Stomach smooth muscle (tissue), 2 donors: ENCODE measurements around the gene GAD2.
A peak's percentile ranks its signal among the peaks of the same experiment; 100 is the strongest.

Experiments
- H3K27ac ChIP-seq: one replicate; pipeline ENCODE4 v1.7.0; 2013; ENCODE audit warnings: mild to moderate bottlenecking, low read length, inconsistent platforms
- H3K27me3 ChIP-seq, 2 donors: one replicate each; pipeline ENCODE4 v1.7.0; 2013; ENCODE audit warnings: low read length in 2 of 2; ENCODE audit not compliant: insufficient read depth in 2 of 2, control insufficient read depth in 1 of 2
- H3K36me3 ChIP-seq, 2 donors: one replicate each; pipeline ENCODE4 v1.7.0; 2013; ENCODE audit warnings: low read length in 2 of 2; ENCODE audit not compliant: control insufficient read depth in 2 of 2, insufficient read depth in 2 of 2
- H3K4me1 ChIP-seq: one replicate; pipeline ENCODE4 v1.7.0; 2013; ENCODE audit warnings: low read length; ENCODE audit not compliant: control insufficient read depth, insufficient read depth
- H3K4me3 ChIP-seq, 2 donors: one replicate each; pipeline ENCODE4 v1.7.0; 2013; ENCODE audit warnings: low read length in 2 of 2
- H3K9ac ChIP-seq, 2 donors: one replicate each; pipeline ENCODE4 v1.7.0; 2013; ENCODE audit warnings: low read length in 2 of 2, mild to moderate bottlenecking in 1 of 2
- H3K9me3 ChIP-seq, 2 donors: one replicate each; pipeline ENCODE4 v1.7.0; 2013; ENCODE audit warnings: low read length in 2 of 2; ENCODE audit not compliant: control insufficient read depth in 2 of 2
- donor health status: healthy.
- donor health status: Pancreatic carcinoma.

The GAD2 gene

DNA sequence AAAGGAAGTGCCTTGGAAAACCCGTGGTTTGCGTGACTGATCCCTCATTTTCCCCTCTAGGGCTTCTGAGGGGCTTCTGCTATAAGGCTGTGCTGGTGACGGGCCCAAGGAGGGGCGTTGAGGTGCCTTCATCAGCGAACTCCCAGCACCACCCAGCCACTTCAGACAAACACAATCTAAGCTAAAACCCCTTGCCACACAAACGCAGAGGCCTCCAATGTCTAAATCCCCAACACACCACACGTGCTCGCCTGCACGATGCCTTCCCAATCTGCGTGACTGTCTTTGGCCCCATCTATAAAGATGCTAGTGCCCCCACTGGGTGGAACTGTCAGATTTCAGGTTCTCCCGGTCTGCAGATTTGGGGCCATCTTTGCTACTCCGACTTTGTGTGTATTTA lies 4.1 kb upstream of the GAD2 start:
- no peak overlapping the region for H3K4me3 ChIP-seq
- no peak overlapping the region for H3K9ac ChIP-seq
- peaks cover 40 to 52% of the 10 kb centered on the region in 2 donors for H3K27me3 ChIP-seq
- peaks cover 0 to 2% of the 10 kb centered on the region in 2 donors for H3K9me3 ChIP-seq
- no peaks in the 10 kb centered on the region for H3K36me3 ChIP-seq
- no peak overlapping the region for H3K27ac ChIP-seq
- H3K4me1 ChIP-seq = peaks cover 14% of the 10 kb centered on the region

- peaks cover 43 to 59% of the 10 kb centered on the region in 2 donors for H3K27me3 ChIP-seq
- H3K9ac ChIP-seq = no peak overlapping the region
- H3K27ac ChIP-seq = no peak overlapping the region
- no peak overlapping the region for H3K4me3 ChIP-seq
- no peaks in the 10 kb centered on the region for H3K36me3 ChIP-seq
- no peaks in the 10 kb centered on the region for H3K9me3 ChIP-seq
- H3K4me1 ChIP-seq = peaks cover 14% of the 10 kb centered on the region
Measured at GRCh38 chr10:26213157-26213800, 3.3 kb upstream of the GAD2 start.

DNA sequence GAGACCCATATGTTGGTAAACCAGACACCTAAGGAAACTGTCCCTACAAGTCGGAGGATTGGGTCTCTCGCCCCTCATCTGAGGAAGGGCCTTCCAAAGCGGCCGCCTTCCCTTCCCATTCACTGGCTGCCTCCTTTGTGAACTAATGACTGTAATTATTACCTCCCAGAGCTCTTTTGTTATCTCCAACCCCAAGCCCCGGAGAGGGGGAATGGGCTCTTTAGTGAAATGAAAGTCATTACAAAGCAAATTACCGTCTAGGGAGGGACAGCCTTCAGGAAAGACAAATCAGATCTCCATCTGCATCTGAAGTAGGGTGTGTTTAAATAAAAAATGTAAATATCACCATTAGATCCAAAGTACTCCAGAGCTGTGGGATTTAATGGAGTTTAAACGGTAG lies 2.6 kb upstream of the GAD2 start:
- Histone ChIP-seq H3K4me3 (no peak overlapping the region), H3K9ac (no peak overlapping the region), H3K27ac (no peak overlapping the region), H3K9me3 (no peaks in the 10 kb centered on the region), H3K36me3 (no peaks in the 10 kb centered on the region), H3K27me3 (peaks cover 45 to 64% of the 10 kb centered on the region in 2 donors), H3K4me1 (peaks cover 14% of the 10 kb centered on the region)

DNA sequence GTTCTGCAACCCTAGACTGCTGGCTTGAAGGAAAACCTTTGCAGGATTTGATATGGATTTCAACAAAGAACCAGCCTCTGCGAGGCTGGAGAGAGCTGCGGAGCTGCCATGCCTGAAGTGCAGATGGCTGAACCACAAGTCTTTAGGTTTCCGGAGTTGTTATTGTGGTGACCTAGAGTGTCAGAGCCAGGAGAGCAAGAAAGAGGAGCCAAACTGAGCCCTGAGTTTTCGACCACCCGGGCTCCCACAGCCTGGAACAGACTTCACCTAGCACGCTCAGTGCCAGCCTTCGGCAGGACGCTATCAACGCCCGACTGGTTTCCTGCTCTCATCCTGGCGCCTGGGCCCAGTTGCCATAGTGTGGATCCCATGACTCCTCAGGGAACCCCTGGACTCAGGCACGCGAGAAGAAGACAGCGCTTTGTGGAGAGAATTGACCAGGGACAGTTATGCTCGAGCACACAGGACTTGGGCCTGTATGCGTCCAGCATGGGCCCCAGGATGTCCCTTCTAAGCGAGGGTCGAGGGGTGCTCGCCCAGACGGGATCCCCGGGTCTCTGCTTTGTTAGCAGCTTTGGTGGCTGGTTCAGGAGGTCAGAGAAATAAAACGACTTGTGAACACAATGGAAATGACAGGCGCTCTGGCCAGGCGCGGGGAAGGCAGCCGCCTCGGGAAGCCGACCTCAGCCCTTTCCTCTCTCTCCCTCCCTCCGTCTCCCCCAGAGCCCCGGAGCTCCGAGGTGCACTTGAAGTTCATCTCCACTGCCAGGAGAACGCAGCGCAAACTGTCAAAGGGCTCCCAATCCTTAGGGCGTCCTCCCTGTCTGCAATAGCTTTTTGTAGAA lies 1.8 kb upstream of the GAD2 start:
- Histone ChIP-seq H3K9ac (no peak overlapping the region), H3K4me3 (peak overlapping the region in 1 of 2 donors; percentile 29), H3K4me1 (peaks cover 14% of the 10 kb centered on the region), H3K9me3 (no peaks in the 10 kb centered on the region), H3K27ac (no peak overlapping the region), H3K27me3 (peaks cover 50 to 71% of the 10 kb centered on the region in 2 donors), H3K36me3 (no peaks in the 10 kb centered on the region)

GRCh38 chr10:26215396-26215934 lies 1.1 kb upstream of the GAD2 start:
- Histone ChIP-seq H3K27me3 (peaks cover 55 to 76% of the 10 kb centered on the region in 2 donors), H3K9me3 (no peaks in the 10 kb centered on the region), H3K27ac (no peak overlapping the region), H3K4me3 (peak overlapping the region in 1 of 2 donors; percentile 49), H3K36me3 (no peaks in the 10 kb centered on the region), H3K4me1 (peaks cover 14% of the 10 kb centered on the region), H3K9ac (no peak overlapping the region)

DNA sequence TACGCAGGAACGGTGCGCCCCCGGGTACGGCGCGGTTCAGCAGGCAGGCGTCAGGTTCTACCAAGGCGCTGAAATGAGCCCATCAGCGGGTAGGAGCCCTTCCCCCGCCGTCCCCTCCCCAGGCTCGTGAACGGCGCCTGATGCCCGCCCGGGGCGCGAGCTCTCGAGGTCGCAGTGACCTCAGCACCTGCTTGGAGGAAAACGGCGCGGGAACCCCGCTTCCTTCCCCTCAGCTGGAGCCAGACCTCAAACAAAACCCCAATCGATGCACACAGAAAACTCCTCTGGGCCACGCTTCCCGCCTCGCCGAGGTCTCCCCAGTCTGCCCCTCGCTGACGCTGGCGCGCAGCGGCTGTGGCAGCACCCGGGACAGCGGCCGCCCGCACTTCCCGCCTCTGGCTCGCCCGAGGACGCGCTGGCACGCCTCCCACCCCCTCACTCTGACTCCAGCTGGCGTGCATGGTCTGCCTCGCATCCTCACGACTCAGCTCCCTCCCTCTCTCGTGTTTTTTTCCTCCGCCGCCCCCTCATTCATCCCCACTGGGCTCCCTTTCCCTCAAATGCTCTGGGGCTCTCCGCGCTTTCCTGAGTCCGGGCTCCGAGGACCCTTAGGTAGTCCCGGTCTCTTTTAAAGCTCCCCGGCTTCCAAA lies 514 bp upstream of the GAD2 start:
- peaks cover 14% of the 10 kb centered on the region for H3K4me1 ChIP-seq
- no peaks in the 10 kb centered on the region for H3K36me3 ChIP-seq
- no peak overlapping the region for H3K9ac ChIP-seq
- no peaks in the 10 kb centered on the region for H3K9me3 ChIP-seq
- H3K27ac ChIP-seq = no peak overlapping the region
- peak overlapping the region in 1 of 2 donors; percentile 49 for H3K4me3 ChIP-seq
- H3K27me3 ChIP-seq = peaks cover 50 to 80% of the 10 kb centered on the region in 2 donors

GRCh38 chr10:26217396-26218086 lies 967 bp downstream of the GAD2 start:
- Histone ChIP-seq H3K4me3 (no peak overlapping the region), H3K9me3 (no peaks in the 10 kb centered on the region), H3K9ac (no peak overlapping the region), H3K27me3 (peaks cover 48 to 86% of the 10 kb centered on the region in 2 donors), H3K27ac (no peak overlapping the region), H3K36me3 (no peaks in the 10 kb centered on the region), H3K4me1 (peaks cover 14% of the 10 kb centered on the region)

DNA sequence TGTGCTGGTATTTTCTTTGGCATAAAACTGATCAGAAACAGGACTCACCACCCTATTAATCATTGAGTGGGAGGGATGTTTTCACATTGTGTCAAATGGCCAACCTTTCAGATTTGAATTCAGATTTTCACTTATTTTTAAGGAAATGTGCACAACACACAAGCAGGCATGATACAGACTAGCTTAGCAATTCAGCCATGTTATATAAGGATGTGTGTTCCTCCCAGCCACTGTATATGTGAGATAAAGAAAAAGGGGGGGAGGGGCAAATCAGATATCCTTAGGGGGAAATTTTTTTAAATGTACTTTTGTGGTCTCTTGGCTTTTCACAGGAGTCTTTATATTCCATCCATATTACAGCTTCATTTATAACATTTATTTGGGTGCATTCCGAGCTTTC lies 3.1 kb downstream of the GAD2 start:
- H3K4me1 ChIP-seq = peaks cover 14% of the 10 kb centered on the region
- no peak overlapping the region for H3K27ac ChIP-seq
- no peak overlapping the region for H3K4me3 ChIP-seq
- no peaks in the 10 kb centered on the region for H3K36me3 ChIP-seq
- H3K9ac ChIP-seq = no peak overlapping the region
- H3K27me3 ChIP-seq = peaks cover 37 to 68% of the 10 kb centered on the region in 2 donors
- no peaks in the 10 kb centered on the region for H3K9me3 ChIP-seq

GRCh38 chr10:26220901-26221300 lies 4.3 kb downstream of the GAD2 start:
- H3K27me3 ChIP-seq = peaks cover 29 to 60% of the 10 kb centered on the region in 2 donors
- no peaks in the 10 kb centered on the region for H3K9me3 ChIP-seq

DNA sequence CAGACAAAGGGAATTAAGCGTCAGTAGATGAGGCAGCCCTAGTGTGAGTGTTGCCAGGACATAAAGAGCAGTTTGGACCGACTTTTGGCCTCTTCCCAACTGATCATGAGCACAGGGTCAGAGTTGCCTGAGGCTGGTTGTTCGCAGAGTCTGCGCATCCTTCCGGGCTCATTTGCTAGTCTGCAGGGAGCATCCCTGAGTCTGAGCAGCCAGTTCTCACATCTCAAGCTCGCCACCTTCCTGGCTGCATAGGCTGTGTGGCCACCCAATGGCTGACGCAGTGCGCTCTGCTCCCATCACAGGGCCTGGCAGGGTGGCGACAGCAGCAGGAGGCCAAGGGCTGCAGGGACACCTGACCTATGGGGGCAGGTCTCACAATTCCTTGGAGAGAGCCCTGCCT lies 5.0 kb downstream of the GAD2 start:
- Histone ChIP-seq H3K27ac (no peak overlapping the region), H3K4me3 (no peak overlapping the region), H3K36me3 (no peaks in the 10 kb centered on the region), H3K9me3 (no peaks in the 10 kb centered on the region), H3K27me3 (peaks cover 32 to 54% of the 10 kb centered on the region in 2 donors), H3K4me1 (peaks cover 3% of the 10 kb centered on the region), H3K9ac (no peak overlapping the region)

More at GRCh38 chr10:26220901-26221300, 4.3 kb downstream of the GAD2 start:
- Histone ChIP-seq H3K27ac (no peak overlapping the region), H3K4me3 (no peak overlapping the region), H3K4me1 (peaks cover 8% of the 10 kb centered on the region), H3K9ac (no peak overlapping the region), H3K36me3 (no peaks in the 10 kb centered on the region)
